Activated gamma-delta T cell (primary cell): ENCODE measurements around the gene SCMH1.

ENCODE experiments used
- DNase-seq: peaks from one replicate; lab custom pipeline; 2025; lab: John Stamatoyannopoulos, UW

SCMH1 gene

GRCh38 chr1:41097105-41097504 is 145.0 kb downstream of the SCMH1 start:
- DNase-seq = no peak

GRCh38 chr1:41093826-41094225 is 148.3 kb downstream of the SCMH1 start:
- no peak for DNase-seq

- no peak for DNase-seq
Measured at GRCh38 chr1:41086921-41087320, 155.2 kb downstream of the SCMH1 start.

- no peak for DNase-seq
Measured at GRCh38 chr1:41078616-41079015, 163.5 kb downstream of the SCMH1 start.

- DNase-seq = no peak
Measured at GRCh38 chr1:41078193-41078592, 163.9 kb downstream of the SCMH1 start.

- DNase-seq = no peak
Measured at GRCh38 chr1:41073971-41074370, 168.1 kb downstream of the SCMH1 start.

- DNase-seq = no peak
Measured at GRCh38 chr1:41072051-41072450, 170.1 kb downstream of the SCMH1 start.

- no peak for DNase-seq
Measured at GRCh38 chr1:41056907-41057306, 185.2 kb downstream of the SCMH1 start.

GRCh38 chr1:41053316-41053715 is 188.8 kb downstream of the SCMH1 start:
- DNase-seq = no peak

GRCh38 chr1:41051022-41051421 is 191.1 kb downstream of the SCMH1 start:
- DNase-seq = no peak

GRCh38 chr1:41048540-41048939 is 193.6 kb downstream of the SCMH1 start:
- DNase-seq = no peak

GRCh38 chr1:41046347-41046775 is 195.7 kb downstream of the SCMH1 start:
- no peak for DNase-seq

- no peak for DNase-seq
Measured at GRCh38 chr1:41045740-41046139, 196.4 kb downstream of the SCMH1 start.

- DNase-seq = no peak
Measured at GRCh38 chr1:41044187-41044586, 197.9 kb downstream of the SCMH1 start.

GRCh38 chr1:41041614-41042270 is 200.4 kb downstream of the SCMH1 start:
- no peak for DNase-seq

GRCh38 chr1:41038110-41038509 is 204.0 kb downstream of the SCMH1 start:
- DNase-seq = no peak

- no peak for DNase-seq
Measured at GRCh38 chr1:41037116-41037903, 204.8 kb downstream of the SCMH1 start.

- no peak for DNase-seq
Measured at GRCh38 chr1:41033272-41033671, 208.8 kb downstream of the SCMH1 start.

GRCh38 chr1:41032147-41032546 is 210.0 kb downstream of the SCMH1 start:
- no peak for DNase-seq

- no peak for DNase-seq
Measured at GRCh38 chr1:41030872-41031616, 211.1 kb downstream of the SCMH1 start.

- DNase-seq = no peak
Measured at GRCh38 chr1:41028034-41028642, 214.0 kb downstream of the SCMH1 start.
